ENCODE results near the gene FOXE3.

GRCh38 chr1:47450606-47451005 lies 34.5 kb downstream of the FOXE3 start:
- no peak for TF ChIP-seq JUND (IDR thresholded peaks at IDR 0.05)
- no peak for TF ChIP-seq CTCF (IDR thresholded peaks at IDR 0.05 in 2 of 3, conservative IDR thresholded peaks at IDR 0.05 in 1 of 3; ENCODE audit: borderline replicate concordance in 1 of 3, insufficient read depth in 1 of 3, low read depth in 2 of 3, low read length in 2 of 3)

All from HCT116 (cell line).